HCT116 (cell line): ENCODE measurements around the gene DNAJC9.

ENCODE experiments used
- CTCF ChIP-seq, 3 experiments: fragments of 200-600 bp in 1 of 3; sonication (generic) in 1 of 3; IDR thresholded peaks in 2 of 3; conservative IDR thresholded peaks in 1 of 3; 2 replicates each; pipeline ENCODE4 v1.5.1; 2012 to 2017; ENCODE audit warnings: low read depth in 2 of 3, low read length in 2 of 3, antibody characterized with exemption in 1 of 3, borderline replicate concordance in 1 of 3, control low read depth in 1 of 3, mild to moderate bottlenecking in 1 of 3, mixed read lengths in 1 of 3, mixed run types in 1 of 3, moderate library complexity in 1 of 3; ENCODE audit not compliant: insufficient read depth in 1 of 3
- EZH2phosphoT487 ChIP-seq: fragments of 200-600 bp; IDR thresholded peaks from 2 replicates; pipeline ENCODE4 v1.6.1; 2018; ENCODE audit warnings: antibody characterized with exemption, borderline replicate concordance
- MAX ChIP-seq: IDR thresholded peaks from 2 replicates; pipeline ENCODE4 v1.6.1; 2012
- POLR2A ChIP-seq: IDR thresholded peaks from 2 replicates; pipeline ENCODE4 v1.7.0; 2011; ENCODE audit warnings: borderline replicate concordance; ENCODE audit not compliant: insufficient read depth, insufficient read length; ENCODE audit errors: extremely low read depth
- POLR2AphosphoS5 ChIP-seq: IDR thresholded peaks from 2 replicates; pipeline ENCODE4 v1.6.1; 2011; ENCODE audit warnings: mild to moderate bottlenecking, low read depth, low read length, moderate library complexity
- REST ChIP-seq: IDR thresholded peaks from 2 replicates; pipeline ENCODE4 v1.6.1; 2012; ENCODE audit warnings: low read depth
- SP1 ChIP-seq: IDR thresholded peaks from 2 replicates; pipeline ENCODE4 v1.6.1; 2012; ENCODE audit warnings: low read depth

- TF ChIP-seq CTCF (IDR thresholded peaks at IDR 0.05 in 2 of 3, conservative IDR thresholded peaks at IDR 0.05 in 1 of 3; ENCODE audit: borderline replicate concordance in 1 of 3, insufficient read depth in 1 of 3, low read depth in 2 of 3, low read length in 2 of 3) = no peak
- TF ChIP-seq SP1 = no peak
- no peak for TF ChIP-seq EZH2phosphoT487
- no peak for TF ChIP-seq POLR2AphosphoS5
- no peak for TF ChIP-seq POLR2A
- no peak for TF ChIP-seq REST
- TF ChIP-seq MAX = no peak
Observed at GRCh38 chr10:73238990-73239566, 8.0 kb downstream of the DNAJC9 start.
